Hepatic stellate cell (primary cell): ENCODE measurements around the gene SUSD6.
"Not testable (repeated sequence)": the region's sequence is repeated elsewhere in the genome, so short reads cannot be mapped to it uniquely, and the experiment has no call there.

ENCODE experiments used
- DNase-seq: peaks from one replicate; pipeline ENCODE4 v3.0.0; 2011; ENCODE audit warnings: low spot score

Gene SUSD6

GRCh38 chr14:69624136-69624535, 12.7 kb downstream of the SUSD6 start:
- no peak for DNase-seq

- DNase-seq, result no peak
These were observed 14.1 kb downstream of the SUSD6 start for GRCh38 chr14:69625299-69626131.

- DNase-seq, result no peak
These were observed 14.7 kb downstream of the SUSD6 start for GRCh38 chr14:69626132-69626500.

- no peak for DNase-seq
These were observed 18.1 kb downstream of the SUSD6 start for GRCh38 chr14:69629225-69630127.

GRCh38 chr14:69630360-69630759, 19.0 kb downstream of the SUSD6 start:
- no peak for DNase-seq

- peak; percentile 73 for DNase-seq
These were observed 20.1 kb downstream of the SUSD6 start for GRCh38 chr14:69631509-69631908.

GRCh38 chr14:69632164-69632563, 20.8 kb downstream of the SUSD6 start:
- DNase-seq, result no peak

GRCh38 chr14:69632593-69633151, 21.3 kb downstream of the SUSD6 start:
- no peak for DNase-seq

GRCh38 chr14:69633238-69633637, 21.8 kb downstream of the SUSD6 start:
- DNase-seq, result no peak

GRCh38 chr14:69635981-69636639, 24.7 kb downstream of the SUSD6 start:
- no peak for DNase-seq

GRCh38 chr14:69636718-69637480, 25.5 kb downstream of the SUSD6 start:
- DNase-seq, result no peak

- DNase-seq, result no peak
These were observed 26.2 kb downstream of the SUSD6 start for GRCh38 chr14:69637503-69638031.

GRCh38 chr14:69640931-69641330, 29.5 kb downstream of the SUSD6 start:
- DNase-seq, result no peak

GRCh38 chr14:69642212-69642793, 30.9 kb downstream of the SUSD6 start:
- not testable (repeated sequence) for DNase-seq

- no peak for DNase-seq
These were observed 32.2 kb downstream of the SUSD6 start for GRCh38 chr14:69643430-69644200.

GRCh38 chr14:69644814-69645213, 33.4 kb downstream of the SUSD6 start:
- no peak for DNase-seq

- no peak for DNase-seq
These were observed 35.8 kb downstream of the SUSD6 start for GRCh38 chr14:69647213-69647612.

GRCh38 chr14:69647642-69648041, 36.2 kb downstream of the SUSD6 start:
- DNase-seq, result not testable (repeated sequence)

GRCh38 chr14:69648480-69649451, 37.4 kb downstream of the SUSD6 start:
- peak; percentile 66 for DNase-seq
